Loucy (cell line): ENCODE results near the gene TNNC1.

Experiments used
- H2AFZ ChIP-seq: fragments of 200-600 bp; sonication (generic); 2 replicates; pipeline ENCODE4 v1.6.0; 2016; ENCODE audit warnings: antibody characterized with exemption, mild to moderate bottlenecking, low read length, moderate library complexity
- H3F3A ChIP-seq: fragments of 200-600 bp; 2 replicates; pipeline ENCODE4 v1.6.0; 2016; ENCODE audit warnings: antibody characterized with exemption, low read depth, mild to moderate bottlenecking
- H3K27me3 ChIP-seq: fragments of 200-600 bp; sonication (generic); 2 replicates; pipeline ENCODE4 v1.6.1; 2014; ENCODE audit warnings: low read length, mild to moderate bottlenecking; ENCODE audit not compliant: insufficient read depth, poor library complexity, severe bottlenecking
- H3K36me3 ChIP-seq: fragments of 200-600 bp; sonication (generic); 2 replicates; pipeline ENCODE4 v1.6.1; 2016; ENCODE audit warnings: low read length; ENCODE audit not compliant: insufficient read depth
- H3K4me1 ChIP-seq: fragments of 200-600 bp; sonication (generic); 2 replicates; pipeline ENCODE4 v1.5.1; 2014; ENCODE audit warnings: low read length, mild to moderate bottlenecking; ENCODE audit not compliant: insufficient read depth, poor library complexity, severe bottlenecking
- H3K4me2 ChIP-seq: fragments of 200-600 bp; sonication (generic); 2 replicates; pipeline ENCODE4 v1.6.0; 2014; ENCODE audit warnings: antibody characterized with exemption, low read length, low read depth, mild to moderate bottlenecking; ENCODE audit not compliant: poor library complexity, severe bottlenecking
- H3K4me3 ChIP-seq: fragments of 200-600 bp; sonication (generic); 2 replicates; pipeline ENCODE4 v1.5.1; 2014; ENCODE audit warnings: low read length, mild to moderate bottlenecking, mixed read lengths; ENCODE audit not compliant: poor library complexity, severe bottlenecking
- H3K79me2 ChIP-seq: fragments of 200-600 bp; sonication (generic); 2 replicates; pipeline ENCODE4 v1.6.1; 2014; ENCODE audit warnings: low read length; ENCODE audit not compliant: insufficient read depth
- H3K9ac ChIP-seq: fragments of 200-600 bp; sonication (generic); 2 replicates; pipeline ENCODE4 v1.6.0; 2014; ENCODE audit warnings: mild to moderate bottlenecking, low read depth, low read length, moderate library complexity; ENCODE audit not compliant: poor library complexity, severe bottlenecking
- H3K9me2 ChIP-seq: fragments of 200-600 bp; sonication (generic); replicated peaks from 2 replicates; pipeline ENCODE4 v1.6.1; 2016; ENCODE audit warnings: low read depth, low read length, mixed read lengths
- H3K9me3 ChIP-seq: fragments of 200-600 bp; sonication (generic); 2 replicates; pipeline ENCODE4 v1.6.1; 2014; ENCODE audit warnings: mild to moderate bottlenecking, antibody characterized with exemption, low read length, low read depth; ENCODE audit not compliant: insufficient read depth
- H4K20me1 ChIP-seq: fragments of 200-600 bp; sonication (generic); 2 replicates; pipeline ENCODE4 v1.6.0; 2014; ENCODE audit warnings: antibody characterized with exemption, low read length, mild to moderate bottlenecking; ENCODE audit not compliant: insufficient read depth, poor library complexity, severe bottlenecking
- EZH2phosphoT487 ChIP-seq: fragments of 200-600 bp; IDR thresholded peaks from 2 replicates; pipeline ENCODE4 v1.6.1; 2018; ENCODE audit warnings: antibody characterized with exemption, mild to moderate bottlenecking, moderate library complexity, borderline replicate concordance
- TF ChIP-seq, protein P1 (sequence below): fragments of 200-600 bp; sonication (generic); conservative IDR thresholded peaks from 2 replicates; pipeline ENCODE4 v1.5.1; 2014; ENCODE audit warnings: mild to moderate bottlenecking, antibody characterized with exemption, low read length

Gene TNNC1

DNA sequence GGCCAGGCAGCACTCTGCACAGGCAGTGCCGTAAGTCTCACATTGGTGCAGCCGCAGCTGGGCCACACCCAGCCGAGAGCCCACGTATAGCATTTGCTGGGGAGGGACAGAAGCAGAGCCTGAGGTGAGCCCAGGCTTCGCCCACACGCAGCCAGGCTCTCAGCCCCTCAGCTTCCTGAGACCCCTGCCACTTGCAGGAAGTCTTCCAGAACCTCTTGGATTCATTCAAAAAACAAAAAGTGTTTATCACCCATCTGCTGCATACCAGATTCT is 15.8 kb downstream of the TNNC1 start:
- Histone ChIP-seq H2AFZ (no peak overlapping the region), H3K9me3 (no peaks in the 10 kb centered on the region), H3K4me3 (no peak overlapping the region), H3K4me1 (no peaks in the 10 kb centered on the region), H4K20me1 (no peaks in the 10 kb centered on the region), H3K9ac (no peak overlapping the region), H3K36me3 (no peaks in the 10 kb centered on the region), H3K79me2 (no peaks in the 10 kb centered on the region), H3K27me3 (no peaks in the 10 kb centered on the region), H3F3A (no peaks in the 10 kb centered on the region), H3K9me2 (no peaks in the 10 kb centered on the region), H3K4me2 (no peak overlapping the region)
- TF ChIP-seq, protein P1, sequence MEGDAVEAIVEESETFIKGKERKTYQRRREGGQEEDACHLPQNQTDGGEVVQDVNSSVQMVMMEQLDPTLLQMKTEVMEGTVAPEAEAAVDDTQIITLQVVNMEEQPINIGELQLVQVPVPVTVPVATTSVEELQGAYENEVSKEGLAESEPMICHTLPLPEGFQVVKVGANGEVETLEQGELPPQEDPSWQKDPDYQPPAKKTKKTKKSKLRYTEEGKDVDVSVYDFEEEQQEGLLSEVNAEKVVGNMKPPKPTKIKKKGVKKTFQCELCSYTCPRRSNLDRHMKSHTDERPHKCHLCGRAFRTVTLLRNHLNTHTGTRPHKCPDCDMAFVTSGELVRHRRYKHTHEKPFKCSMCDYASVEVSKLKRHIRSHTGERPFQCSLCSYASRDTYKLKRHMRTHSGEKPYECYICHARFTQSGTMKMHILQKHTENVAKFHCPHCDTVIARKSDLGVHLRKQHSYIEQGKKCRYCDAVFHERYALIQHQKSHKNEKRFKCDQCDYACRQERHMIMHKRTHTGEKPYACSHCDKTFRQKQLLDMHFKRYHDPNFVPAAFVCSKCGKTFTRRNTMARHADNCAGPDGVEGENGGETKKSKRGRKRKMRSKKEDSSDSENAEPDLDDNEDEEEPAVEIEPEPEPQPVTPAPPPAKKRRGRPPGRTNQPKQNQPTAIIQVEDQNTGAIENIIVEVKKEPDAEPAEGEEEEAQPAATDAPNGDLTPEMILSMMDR = no peak
- no peak for TF ChIP-seq EZH2phosphoT487

DNA sequence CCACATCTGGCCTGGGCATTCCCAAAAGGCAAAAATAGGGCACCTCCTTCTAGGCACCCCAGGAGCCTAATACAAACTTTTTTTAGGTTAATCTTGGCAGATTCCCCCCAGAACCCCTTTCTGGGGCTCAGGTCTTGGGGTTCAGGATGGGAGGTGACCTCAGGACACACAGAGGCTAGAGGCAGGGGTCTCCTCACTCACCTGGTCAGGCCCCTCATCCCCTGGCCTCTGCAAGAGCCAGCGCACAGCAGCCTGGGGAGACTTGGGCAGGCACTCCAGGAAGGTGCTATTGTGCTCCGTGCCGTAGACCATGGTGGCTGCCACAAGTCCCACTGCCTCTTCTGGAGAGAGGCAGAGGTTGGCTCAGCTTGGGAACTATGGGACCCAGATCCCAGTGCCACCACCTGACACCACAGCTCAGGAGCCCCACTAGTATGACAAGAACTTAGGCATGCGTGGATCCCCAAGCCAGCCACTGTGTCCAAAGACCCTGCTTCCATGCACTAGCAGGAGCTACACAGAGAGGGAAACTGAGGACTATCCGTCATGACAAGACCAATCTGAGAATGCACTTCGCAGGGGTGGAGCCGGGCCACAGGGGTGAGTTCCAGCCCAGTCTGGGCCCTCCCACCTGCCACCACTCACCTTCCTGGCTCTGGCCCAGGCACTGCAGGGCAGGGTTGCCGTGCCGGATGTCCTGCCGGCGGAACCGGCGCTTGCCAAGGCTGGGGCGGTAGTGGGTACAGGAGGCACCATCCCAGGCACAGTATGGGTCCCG is 16.3 kb downstream of the TNNC1 start:
- no peaks in the 10 kb centered on the region for H4K20me1 ChIP-seq
- H3F3A ChIP-seq = no peaks in the 10 kb centered on the region
- H3K9ac ChIP-seq = no peak overlapping the region
- H3K9me3 ChIP-seq = no peaks in the 10 kb centered on the region
- TF ChIP-seq EZH2phosphoT487 = no peak
- TF ChIP-seq, protein P1 = no peak
- no peak overlapping the region for H3K4me2 ChIP-seq
- H3K79me2 ChIP-seq = no peaks in the 10 kb centered on the region
- H3K4me3 ChIP-seq = no peak overlapping the region
- H3K4me1 ChIP-seq = no peaks in the 10 kb centered on the region
- no peaks in the 10 kb centered on the region for H3K36me3 ChIP-seq
- no peak overlapping the region for H2AFZ ChIP-seq
- no peaks in the 10 kb centered on the region for H3K9me2 ChIP-seq
- H3K27me3 ChIP-seq = no peaks in the 10 kb centered on the region

DNA sequence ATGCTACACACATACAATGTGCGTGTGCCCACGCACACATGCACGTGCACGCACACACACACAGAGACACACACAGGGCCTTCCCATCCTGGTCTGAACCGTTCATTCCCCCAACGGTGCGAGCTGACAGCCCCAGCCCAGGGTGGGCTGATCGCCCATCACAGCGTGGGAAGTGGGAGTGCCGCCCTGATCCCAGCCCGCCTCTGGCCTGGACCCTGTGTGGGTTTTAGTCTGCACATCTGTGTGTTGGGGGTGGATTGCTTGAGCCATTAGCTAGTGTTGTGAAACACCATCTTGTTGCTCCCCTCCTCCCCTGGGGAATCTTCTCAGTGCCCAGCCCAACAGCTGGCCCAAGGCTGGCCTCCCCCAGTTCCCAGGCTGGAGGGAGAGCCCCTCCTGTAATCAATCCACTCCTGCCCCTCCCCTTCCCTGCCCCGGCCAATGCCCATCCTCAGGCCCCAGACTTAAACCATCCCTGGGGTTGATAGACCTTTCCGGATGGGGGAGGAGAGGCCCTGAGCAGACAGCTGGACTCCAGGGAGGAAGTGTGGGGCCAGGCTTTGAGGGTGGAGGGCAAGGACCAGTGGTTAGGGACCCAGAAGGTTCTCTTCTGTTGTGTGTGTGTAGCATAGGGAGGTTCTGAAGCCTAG is 17.2 kb downstream of the TNNC1 start:
- H3K9me3 ChIP-seq = no peaks in the 10 kb centered on the region
- no peak overlapping the region for H2AFZ ChIP-seq
- no peaks in the 10 kb centered on the region for H3K27me3 ChIP-seq
- no peak overlapping the region for H3K4me3 ChIP-seq
- no peaks in the 10 kb centered on the region for H3K36me3 ChIP-seq
- H3K9me2 ChIP-seq = no peaks in the 10 kb centered on the region
- no peaks in the 10 kb centered on the region for H4K20me1 ChIP-seq
- TF ChIP-seq, protein P1 = no peak
- H3K4me1 ChIP-seq = no peaks in the 10 kb centered on the region
- H3K79me2 ChIP-seq = no peaks in the 10 kb centered on the region
- no peaks in the 10 kb centered on the region for H3F3A ChIP-seq
- no peak overlapping the region for H3K4me2 ChIP-seq
- H3K9ac ChIP-seq = no peak overlapping the region
